Progenitor cell of endocrine pancreas (in vitro differentiated cells): ENCODE measurements around the gene DFFA. TPM values are rescaled to one million over a fixed set of nuclear protein-coding genes. Genes with fewer than 3 reads are reported as not detected.

Source experiments
- DNase-seq: peaks from one replicate; pipeline ENCODE4 v3.0.0; 2021; ENCODE audit warnings: low spot score; ENCODE audit not compliant: unreplicated experiment
- H3K27ac Mint-ChIP-seq: 2 replicates; pipeline ENCODE4 v1.8.0; 2021; ENCODE audit warnings: mild to moderate bottlenecking, moderate library complexity, mixed read lengths
- H3K27me3 Mint-ChIP-seq: 2 replicates; pipeline ENCODE4 v1.8.0; 2021; ENCODE audit warnings: mixed read lengths
- H3K36me3 Mint-ChIP-seq: 2 replicates; pipeline ENCODE4 v1.8.0; 2022; ENCODE audit warnings: mixed read lengths; ENCODE audit not compliant: insufficient read depth
- H3K4me1 Mint-ChIP-seq: 2 replicates; pipeline ENCODE4 v1.8.0; 2021; ENCODE audit warnings: low read depth, mixed read lengths
- H3K4me3 Mint-ChIP-seq: 2 replicates; pipeline ENCODE4 v1.8.0; 2021; ENCODE audit warnings: low read depth, mild to moderate bottlenecking, moderate library complexity, mixed read lengths
- H3K9me3 Mint-ChIP-seq: 2 replicates; pipeline ENCODE4 v1.8.0; 2021; ENCODE audit warnings: low read depth, mixed read lengths
- total RNA-seq: library from RNA; stranded (reverse); gene quantifications from 2 replicates; pipeline ENCODE4 v1.2.1, GENCODE V29; 2021
- TF ChIP-seq, protein P1 (sequence below): fragments of 200-600 bp; sonication (generic); IDR thresholded peaks from one replicate; pipeline ENCODE4 v1.5.0; 2021; ENCODE audit warnings: antibody characterized with exemption, mild to moderate bottlenecking; ENCODE audit not compliant: unreplicated experiment

Gene DFFA
- total RNA-seq, 1 donor from 2014 or later: 47.9 TPM

DNA sequence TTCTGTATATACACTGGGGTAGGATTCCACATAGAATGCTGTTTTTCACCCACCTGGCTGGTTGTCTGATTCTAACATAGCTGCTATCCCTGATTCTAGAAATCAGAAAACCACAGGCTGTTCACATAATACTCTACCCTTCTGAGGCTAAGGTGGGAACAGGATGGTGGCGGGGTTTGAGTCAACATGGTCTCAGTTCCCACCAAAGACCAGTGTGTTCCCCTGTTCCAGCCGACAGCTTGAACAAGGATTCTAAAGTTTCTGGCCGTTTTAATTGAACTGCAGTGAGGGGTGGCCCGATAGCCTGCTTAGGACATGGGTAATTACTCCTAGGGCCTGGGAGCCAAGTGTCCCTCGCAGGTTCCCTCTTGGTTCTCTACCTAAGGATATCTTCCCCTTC lies 40.9 kb upstream of the DFFA start:
- H3K4me1 Mint-ChIP-seq: peaks cover 45% of the 10 kb centered on the region
- H3K27ac Mint-ChIP-seq: no peak overlapping the region
- H3K36me3 Mint-ChIP-seq: no peaks in the 10 kb centered on the region
- H3K4me3 Mint-ChIP-seq: no peak overlapping the region
- TF ChIP-seq, protein P1, sequence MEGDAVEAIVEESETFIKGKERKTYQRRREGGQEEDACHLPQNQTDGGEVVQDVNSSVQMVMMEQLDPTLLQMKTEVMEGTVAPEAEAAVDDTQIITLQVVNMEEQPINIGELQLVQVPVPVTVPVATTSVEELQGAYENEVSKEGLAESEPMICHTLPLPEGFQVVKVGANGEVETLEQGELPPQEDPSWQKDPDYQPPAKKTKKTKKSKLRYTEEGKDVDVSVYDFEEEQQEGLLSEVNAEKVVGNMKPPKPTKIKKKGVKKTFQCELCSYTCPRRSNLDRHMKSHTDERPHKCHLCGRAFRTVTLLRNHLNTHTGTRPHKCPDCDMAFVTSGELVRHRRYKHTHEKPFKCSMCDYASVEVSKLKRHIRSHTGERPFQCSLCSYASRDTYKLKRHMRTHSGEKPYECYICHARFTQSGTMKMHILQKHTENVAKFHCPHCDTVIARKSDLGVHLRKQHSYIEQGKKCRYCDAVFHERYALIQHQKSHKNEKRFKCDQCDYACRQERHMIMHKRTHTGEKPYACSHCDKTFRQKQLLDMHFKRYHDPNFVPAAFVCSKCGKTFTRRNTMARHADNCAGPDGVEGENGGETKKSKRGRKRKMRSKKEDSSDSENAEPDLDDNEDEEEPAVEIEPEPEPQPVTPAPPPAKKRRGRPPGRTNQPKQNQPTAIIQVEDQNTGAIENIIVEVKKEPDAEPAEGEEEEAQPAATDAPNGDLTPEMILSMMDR: no peak
- no peak for DNase-seq
- H3K27me3 Mint-ChIP-seq: peaks cover 15% of the 10 kb centered on the region
- no peaks in the 10 kb centered on the region for H3K9me3 Mint-ChIP-seq

DNA sequence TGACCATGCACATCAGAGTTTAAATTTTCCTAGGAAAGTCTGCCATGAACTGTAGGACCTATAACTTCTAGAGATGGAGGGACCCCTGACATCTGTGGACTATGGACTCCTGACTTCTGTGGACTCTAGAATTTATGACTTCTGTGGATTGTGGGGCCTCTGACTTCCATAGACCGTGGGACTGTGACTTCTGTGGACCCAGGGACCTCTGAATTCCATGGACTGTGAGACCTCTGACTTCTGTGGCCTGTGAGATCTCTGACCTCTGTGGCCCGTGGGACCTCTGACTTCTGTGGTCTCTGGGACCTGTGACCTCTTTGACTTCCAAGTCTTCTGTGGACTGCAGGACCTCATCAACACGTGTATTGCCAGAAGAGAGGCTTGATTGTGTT lies 39.2 kb upstream of the DFFA start:
- Mint-ChIP-seq H3K27ac (no peak overlapping the region), H3K4me3 (no peak overlapping the region), H3K27me3 (peaks cover 6% of the 10 kb centered on the region), H3K4me1 (peaks cover 36% of the 10 kb centered on the region), H3K36me3 (no peaks in the 10 kb centered on the region), H3K9me3 (no peaks in the 10 kb centered on the region)
- DNase-seq: no peak
- TF ChIP-seq, protein P1: no peak

DNA sequence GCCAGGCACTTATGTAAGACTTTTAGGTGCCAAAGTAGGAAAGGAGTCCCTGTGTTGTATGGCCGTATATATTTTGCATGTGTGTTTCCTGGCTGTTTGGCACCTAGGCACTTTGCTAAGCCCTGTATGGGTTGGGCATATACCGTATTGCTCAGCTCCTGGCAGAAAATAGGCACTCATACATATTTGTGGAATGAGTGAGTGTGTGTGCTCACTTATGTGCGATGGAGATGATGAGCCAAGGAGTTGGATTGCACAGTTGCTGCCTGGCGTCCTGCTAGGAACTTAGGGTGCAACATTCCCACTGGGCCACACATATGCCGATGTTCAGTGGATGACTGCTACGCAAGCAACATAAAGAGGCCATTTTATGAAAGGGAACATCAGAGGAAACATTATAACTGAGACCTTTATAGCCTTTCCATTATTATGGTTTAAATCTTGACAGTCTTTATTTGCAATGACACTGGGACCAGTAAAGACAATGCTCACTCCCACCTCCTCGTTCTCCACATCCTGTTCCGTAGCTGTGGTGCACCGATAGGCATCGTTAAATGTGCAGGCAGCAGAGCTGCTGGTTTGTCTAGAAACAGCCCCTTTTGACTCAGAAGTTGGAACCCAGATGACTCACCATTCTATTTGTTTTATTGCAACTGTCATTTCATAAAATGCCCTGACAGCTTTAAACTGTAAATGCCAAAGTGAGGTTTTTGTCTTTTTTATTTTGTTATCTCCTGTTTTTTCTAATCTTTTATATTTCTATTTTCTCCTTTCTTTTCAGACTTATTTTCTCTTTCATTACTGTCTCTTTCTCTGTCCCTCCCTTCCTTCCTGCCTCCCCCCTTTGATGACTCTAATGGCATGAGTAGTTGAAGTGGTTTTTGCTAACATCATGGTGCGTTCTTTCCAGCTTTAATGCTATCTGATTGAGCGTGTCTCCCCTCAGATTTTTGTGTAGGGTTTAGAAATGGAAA lies 38.5 kb upstream of the DFFA start:
- H3K9me3 Mint-ChIP-seq: no peaks in the 10 kb centered on the region
- DNase-seq: no peak
- peaks cover 30% of the 10 kb centered on the region for H3K4me1 Mint-ChIP-seq
- H3K27me3 Mint-ChIP-seq: peaks cover 3% of the 10 kb centered on the region
- no peaks in the 10 kb centered on the region for H3K36me3 Mint-ChIP-seq
- H3K27ac Mint-ChIP-seq: no peak overlapping the region
- TF ChIP-seq, protein P1: no peak
- H3K4me3 Mint-ChIP-seq: no peak overlapping the region

DNA sequence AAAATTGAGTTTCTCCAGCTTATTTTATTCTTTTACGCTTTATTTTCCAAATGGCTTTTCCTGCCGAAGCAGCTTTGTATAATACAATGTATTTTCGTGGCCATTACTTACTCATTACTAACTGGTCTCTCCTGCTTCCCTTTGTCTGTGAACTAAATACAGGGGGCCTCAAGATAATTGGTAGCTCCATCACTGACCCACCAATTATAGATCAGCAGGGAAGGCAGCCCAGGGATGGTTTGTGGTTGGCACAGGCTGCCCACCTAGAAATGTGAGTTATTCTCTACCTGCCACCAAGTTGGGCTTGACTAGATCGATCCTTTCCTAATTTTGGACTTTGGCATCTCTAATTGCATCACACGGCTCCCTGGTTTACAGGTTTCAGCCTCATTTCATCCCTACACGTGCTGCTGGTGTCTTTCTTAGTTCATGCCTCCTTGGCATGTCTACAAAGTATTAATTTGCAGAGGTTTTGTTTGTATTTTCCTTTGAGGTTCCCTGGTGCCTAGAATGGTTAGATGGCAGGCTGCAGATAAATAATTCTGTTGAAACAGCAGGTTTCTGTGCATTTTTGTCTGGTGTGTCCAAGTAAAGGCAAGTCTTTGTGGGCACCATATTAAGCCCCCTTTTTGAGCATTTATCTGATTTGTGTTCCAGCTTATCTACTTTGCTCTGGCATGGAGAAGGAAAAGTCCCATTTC lies 37.6 kb upstream of the DFFA start:
- no peaks in the 10 kb centered on the region for H3K9me3 Mint-ChIP-seq
- H3K36me3 Mint-ChIP-seq: no peaks in the 10 kb centered on the region
- H3K4me3 Mint-ChIP-seq: no peak overlapping the region
- no peak for DNase-seq
- no peak overlapping the region for H3K27ac Mint-ChIP-seq
- H3K4me1 Mint-ChIP-seq: peaks cover 27% of the 10 kb centered on the region
- TF ChIP-seq, protein P1: no peak
- no peaks in the 10 kb centered on the region for H3K27me3 Mint-ChIP-seq

DNA sequence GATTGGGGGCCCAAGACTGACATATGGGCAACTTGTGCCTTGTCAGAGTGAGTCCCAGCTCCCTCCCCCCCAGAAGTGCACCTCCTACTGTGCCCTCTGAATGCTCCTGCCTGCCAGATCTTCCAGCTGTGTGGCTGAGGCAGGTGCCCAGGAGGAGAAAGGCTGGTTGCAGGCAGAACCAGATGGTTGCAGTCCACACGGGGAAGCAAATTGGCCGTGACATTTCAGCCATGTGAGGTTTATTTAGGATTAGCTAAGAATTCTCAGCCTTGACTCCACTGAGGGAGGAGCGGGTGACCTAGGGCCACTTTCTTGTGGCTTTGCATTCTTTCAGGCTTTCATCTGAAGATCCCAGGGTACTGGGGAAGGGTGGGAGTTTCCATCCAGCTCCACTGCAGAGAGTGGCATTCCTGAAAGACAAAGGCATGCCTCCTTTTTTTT lies 36.2 kb upstream of the DFFA start:
- no peak for DNase-seq
- H3K4me3 Mint-ChIP-seq: no peak overlapping the region

More for the DNA sequence above, 36.2 kb upstream of the DFFA start:
- Mint-ChIP-seq H3K27ac (peak overlapping the region; percentile 39), H3K4me1 (peaks cover 27% of the 10 kb centered on the region), H3K9me3 (no peaks in the 10 kb centered on the region), H3K27me3 (no peaks in the 10 kb centered on the region), H3K36me3 (no peaks in the 10 kb centered on the region)
- TF ChIP-seq, protein P1: no peak
